GM19468 (cell line): Measurements from ENCODE around the gene SORCS2.

Source experiments
- ATAC-seq: cut with Tn5 transposase; IDR thresholded peaks from one replicate; pipeline ENCODE4 v1.9.1; 2021; ENCODE audit warnings: mild to moderate bottlenecking, moderate library complexity, moderate number of reproducible peaks; ENCODE audit not compliant: unreplicated experiment; ENCODE audit errors: extremely low read depth

SORCS2 gene

DNA sequence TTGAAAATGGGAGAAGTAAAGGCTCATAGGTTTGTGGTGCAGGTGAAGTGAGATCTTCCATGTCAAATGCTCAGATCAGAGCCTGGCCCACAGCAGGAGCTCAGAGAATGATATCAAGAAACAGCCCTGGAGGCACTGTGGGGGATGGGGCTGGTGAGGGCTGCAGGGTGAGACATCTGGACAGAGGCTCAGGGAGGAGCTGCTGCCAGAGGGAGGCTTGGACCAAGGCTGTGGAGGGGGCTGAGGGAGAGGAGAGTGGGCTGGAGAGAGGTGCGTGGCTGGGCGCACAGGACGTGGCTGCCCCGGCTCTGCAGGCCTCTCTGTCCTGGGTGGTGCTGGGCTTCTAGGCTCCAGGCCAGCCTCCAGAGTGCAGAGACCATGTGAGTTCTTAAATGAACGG is 5.6 kb downstream of the SORCS2 start:
- ATAC-seq, result no peak

DNA sequence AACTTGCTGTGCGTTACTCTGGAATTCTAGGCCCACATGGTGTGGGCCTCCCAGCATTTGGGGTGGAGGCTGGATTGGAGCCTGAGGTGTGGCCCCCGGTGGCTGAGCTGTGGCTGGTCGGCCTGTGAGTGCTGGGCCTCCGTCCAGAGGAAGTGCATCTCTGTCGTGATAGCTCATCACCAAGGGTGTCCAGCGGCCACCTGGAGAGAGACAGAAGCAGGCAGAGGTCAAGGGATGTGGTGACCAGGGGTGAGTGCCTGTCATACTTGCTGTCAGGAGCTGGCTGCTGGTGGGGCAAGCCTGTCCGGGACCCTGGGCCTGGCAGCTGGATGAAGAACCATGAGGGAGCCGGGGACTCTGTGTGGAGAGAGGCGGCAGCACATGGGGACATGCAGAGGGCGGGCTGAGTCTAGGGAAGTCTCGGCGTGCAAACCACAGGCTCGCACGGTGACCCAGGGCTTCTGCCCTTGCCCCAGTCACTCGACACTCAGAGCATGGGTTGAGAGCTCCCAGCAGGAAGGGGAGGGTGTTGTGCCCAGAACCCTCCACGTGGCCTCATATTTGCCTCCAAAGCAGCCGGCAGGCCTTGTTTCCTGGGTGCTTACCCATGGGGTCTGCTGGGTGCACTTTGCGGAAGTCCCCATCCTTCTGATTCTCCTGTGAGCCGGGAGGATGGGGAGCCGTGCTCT is 6.2 kb downstream of the SORCS2 start:
- ATAC-seq, result no peak

GRCh38 chr4:7199129-7199725 is 6.9 kb downstream of the SORCS2 start:
- no peak for ATAC-seq

DNA sequence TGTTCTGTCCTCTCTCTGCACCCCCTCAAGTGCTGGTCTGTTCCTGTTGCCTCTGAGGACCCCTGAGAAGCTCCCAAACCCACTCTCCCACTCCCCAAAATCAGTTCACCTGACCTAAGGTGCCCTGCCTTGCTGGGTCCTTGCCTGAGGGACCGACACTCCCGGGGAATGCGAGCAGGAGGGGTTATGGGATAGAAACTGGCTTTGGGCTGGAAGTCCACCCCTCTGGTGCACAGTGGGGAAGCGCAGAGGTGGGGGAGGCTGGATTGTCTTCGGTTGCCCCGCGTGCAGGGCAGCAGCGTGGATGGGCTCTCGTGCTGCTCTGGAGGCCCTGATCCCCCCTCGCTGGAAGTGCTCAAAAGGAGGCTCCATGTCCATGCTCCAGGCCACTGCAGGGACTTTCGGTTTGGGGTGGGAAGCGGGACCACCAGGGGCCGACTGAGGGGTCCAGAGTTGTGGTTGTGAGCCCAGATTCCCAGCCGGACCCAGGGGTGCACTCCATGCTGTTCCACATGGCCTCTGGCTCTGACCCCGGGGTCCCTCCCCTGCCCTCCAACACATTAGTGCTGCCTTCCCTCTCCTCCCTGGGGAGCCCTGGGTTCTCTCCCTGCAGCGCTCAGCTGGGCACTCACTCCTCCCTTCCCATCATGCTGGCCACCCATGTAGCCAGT is 7.6 kb downstream of the SORCS2 start:
- no peak for ATAC-seq

- ATAC-seq, result no peak
Measured at GRCh38 chr4:7200801-7201200, 8.5 kb downstream of the SORCS2 start.

- ATAC-seq, result no peak
Measured at GRCh38 chr4:7201420-7202305, 9.3 kb downstream of the SORCS2 start.

DNA sequence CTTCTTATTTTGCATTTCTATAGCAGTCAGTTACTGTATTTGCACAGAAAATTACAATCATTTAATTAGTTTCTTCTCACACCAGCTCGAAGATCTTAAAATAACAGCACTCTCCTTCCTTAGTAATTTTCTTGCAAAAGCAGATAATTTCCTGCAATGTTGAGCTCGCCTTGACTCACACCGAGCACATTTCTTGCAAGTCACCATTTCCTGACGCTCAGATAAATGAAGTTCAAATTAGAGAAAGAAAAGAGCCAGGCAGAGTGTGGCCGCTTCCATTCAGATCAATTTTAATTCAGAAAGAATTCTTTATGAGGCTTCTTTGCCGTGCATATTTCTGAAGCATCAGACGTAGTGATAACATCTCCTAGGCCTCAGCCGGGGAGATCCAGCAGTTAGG is 10.1 kb downstream of the SORCS2 start:
- no peak for ATAC-seq

DNA sequence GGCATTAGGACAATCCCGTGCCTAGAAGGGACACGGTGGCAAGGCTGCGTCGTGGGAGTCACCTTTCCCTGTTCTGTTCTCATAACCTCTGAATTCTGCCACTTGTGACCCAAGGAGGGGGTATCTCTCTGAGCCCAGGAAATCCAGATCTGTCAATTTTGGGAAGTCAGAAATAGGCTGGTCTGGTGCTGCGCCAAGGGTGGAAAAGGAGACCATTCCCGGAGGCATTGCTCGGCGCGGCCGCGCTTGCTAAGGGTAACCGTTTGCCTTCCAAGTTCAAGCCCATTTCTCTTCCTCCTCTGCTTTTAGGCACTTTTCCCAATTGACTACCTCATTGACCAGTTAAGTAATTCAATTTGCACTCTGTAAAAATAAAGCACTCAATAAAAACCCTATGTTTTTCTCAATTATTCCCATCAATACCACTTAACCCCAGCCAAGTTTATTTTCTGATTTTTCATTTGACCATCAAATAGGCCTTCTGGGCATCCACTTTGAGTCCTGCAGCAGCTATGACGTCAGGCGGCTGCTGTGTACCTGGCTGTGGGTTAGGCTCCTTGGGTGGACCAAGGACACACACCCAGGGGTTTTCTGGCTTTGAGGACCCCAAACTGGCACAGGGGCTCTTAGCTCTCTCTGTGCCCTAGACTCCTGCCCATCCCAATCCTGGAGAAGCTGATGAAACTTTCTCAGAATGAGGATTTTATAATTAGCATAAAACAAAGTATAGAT is 12.5 kb downstream of the SORCS2 start:
- no peak for ATAC-seq

DNA sequence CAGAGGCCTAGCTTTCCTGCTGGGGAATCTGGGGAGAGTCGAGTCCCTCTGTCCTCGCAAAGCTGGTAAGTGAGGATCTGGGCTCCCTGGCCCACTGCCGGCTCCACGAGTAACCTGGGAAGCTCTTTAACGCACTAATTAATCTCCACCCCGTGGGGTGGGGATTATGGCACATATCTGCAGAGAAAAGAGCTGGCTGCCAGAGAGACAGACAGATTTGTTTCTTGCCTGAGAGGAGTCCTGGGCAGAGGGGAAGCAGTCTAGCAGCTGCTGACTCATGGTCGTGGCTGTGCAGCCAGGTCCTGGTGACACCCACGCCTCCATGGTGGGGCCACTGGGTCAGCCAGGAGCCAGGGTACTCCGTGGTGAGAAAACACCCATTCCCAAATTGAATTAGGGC is 14.0 kb downstream of the SORCS2 start:
- no peak for ATAC-seq

DNA sequence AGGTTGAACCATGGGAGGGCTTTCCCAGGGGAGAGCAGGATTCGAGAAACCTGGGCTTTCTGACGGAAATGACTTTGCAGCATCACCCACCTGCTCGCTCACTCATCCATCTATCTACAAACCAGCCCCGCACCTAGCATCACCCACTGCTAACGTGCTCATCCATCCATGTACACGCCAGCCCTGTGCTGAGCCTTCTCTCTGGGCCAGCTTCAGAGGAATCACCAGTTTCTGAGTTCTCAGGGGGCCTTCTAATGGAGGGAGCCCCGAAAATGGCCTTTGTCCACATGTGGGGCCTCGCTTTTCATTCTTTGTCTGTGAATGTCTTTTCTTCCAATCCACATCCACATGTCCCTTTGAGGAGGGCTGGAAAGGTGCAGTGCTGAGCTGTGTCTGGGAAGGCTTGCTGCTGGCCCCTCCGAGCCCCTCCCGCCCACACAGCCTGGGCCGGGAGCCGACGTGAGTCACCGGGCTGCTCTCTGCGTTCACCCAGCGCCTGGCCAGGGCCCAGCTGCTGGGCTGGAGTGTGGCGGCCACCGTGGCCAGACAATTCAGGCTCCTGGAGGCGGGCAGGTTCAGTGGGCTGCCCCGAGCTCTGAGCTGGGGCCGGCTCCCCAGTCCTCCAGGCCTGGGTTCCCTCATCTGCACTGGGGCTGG is 14.7 kb downstream of the SORCS2 start:
- ATAC-seq, result no peak

DNA sequence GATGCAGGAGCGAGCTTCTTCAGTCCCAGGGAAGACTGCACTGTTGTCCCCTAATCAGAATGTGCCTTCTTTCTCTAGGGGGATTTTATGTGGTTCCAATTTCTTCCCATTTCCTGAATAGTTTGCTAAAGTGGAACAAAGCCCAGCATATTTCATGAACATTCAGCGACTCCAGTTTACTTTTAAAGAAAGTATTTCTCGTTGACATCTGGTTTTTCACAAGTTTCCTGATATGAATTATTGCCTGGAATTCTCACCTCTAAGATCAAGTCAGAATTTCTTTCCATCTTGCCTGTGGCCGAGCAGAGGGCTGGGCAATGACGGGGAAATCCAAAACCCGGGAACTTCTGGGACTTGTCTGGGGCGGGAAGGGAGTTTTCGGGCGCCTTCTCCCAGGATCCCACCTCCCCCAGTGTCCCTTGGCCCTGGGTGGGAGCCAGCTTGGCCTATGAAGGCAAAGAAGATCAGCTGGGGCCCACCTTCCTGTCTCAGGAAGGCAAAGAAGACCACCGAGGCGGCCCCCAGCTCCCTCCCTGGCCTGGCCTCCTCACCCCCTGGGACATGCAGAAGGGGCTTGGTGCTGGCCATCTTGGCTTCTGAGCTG is 15.4 kb downstream of the SORCS2 start:
- no peak for ATAC-seq

DNA sequence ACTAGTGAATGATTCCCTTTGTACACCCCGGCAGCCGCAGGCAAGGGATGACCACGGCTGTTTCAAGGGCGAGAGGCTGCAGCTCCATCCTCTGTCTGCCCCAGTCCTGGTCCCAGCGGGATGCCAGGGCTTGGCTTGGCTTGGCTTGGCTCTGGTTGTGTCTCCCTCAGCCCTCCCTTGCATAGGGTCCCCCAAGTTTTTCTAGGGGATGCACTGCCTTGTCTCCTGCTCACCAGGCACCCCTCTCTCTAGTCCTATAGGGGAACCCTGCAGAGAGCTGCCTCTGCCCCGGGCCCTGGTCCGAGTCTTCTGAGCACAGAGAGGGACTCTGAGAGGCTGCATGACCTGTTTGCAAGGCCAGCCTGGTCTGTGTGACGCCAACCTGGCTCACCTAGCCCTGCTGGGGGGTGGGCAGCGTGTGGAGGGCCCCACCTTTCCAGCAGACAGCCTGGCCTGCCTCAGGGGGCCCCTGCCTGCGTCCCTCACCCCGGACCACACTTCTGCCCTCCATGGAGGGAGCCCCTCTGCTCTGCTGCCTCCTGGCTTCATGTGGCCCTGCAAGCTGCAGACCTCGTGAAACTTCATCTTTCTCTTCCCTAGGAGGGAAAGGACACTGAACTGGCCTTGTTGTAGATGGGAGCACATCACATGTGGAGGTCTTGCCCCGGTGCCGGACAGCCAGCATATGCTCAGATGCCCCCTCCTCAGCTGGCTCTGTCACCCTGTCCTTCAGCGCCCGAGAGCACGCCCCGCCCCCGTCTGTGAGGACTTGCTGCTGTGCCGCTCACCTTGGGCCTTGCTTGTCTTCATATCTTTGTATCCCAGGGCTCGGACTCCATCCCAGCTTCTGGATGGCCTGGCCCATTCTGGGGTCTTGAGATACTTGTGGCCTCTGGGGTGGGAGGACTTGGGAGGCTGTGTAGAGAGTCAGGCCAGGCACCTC is 16.4 kb downstream of the SORCS2 start:
- no peak for ATAC-seq

DNA sequence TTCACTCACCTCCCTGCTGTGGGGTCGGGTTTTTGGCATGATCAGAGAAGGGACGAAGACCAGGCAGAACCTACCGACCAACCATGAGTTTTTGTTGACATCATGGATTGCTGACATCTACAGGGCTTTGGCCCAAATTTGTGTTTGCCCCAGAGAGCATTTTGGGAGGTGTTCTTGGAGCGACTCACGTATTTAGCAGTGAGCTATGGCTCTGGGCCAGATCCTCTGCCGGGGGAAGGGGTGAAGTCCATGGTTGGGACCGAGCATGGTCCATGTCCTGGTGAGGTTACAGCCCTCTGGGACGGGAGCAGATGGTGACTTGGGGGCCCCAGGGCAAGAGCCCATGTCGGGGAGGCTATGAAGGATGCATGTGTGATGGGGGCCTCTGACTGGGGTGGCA is 17.4 kb downstream of the SORCS2 start:
- ATAC-seq, result no peak

GRCh38 chr4:7210824-7211223 is 18.5 kb downstream of the SORCS2 start:
- no peak for ATAC-seq

DNA sequence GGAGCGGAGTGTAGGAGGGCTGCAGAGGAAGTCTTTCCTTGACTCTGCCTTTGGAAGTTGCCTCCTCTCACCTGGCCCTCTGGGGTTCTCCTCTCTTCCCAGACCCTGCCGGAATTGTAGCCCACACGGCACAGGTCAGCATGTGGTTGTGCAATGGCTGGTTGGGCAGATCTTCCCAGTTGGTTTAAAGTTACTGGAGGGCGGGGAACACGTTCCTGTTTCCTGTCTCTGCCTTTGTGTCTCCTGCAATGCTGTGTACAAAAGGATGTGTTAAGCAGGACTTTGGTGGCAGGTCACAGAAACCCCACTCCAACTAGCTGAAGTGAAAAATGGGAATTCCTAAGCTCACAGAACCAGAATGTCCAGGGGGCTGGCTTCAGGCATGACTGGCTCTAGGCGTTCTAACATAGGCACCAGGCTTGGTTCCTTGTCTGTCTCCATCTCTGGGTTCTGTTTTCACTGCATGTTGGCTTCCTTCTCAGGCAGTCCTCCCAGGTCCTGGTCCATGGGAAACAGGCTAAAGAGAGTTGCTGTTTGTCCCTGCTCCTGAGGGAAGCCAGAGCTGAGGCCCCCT is 19.9 kb downstream of the SORCS2 start:
- ATAC-seq, result no peak

GRCh38 chr4:7212921-7213320 is 20.6 kb downstream of the SORCS2 start:
- ATAC-seq, result no peak

GRCh38 chr4:7213807-7214206 is 21.5 kb downstream of the SORCS2 start:
- ATAC-seq, result no peak

GRCh38 chr4:7214359-7214758 is 22.0 kb downstream of the SORCS2 start:
- ATAC-seq, result no peak
